Mesenchymal stem cell (in vitro differentiated cells and primary cell): ENCODE measurements around the gene PCDH19.

Experiments used
- DNase-seq: peaks from one replicate; pipeline ENCODE4 v3.0.0-alpha.2; 2013
- H2AFZ ChIP-seq: one replicate; pipeline ENCODE4 v1.6.1; 2013; ENCODE audit warnings: low read depth, mild to moderate bottlenecking, control low read depth, inconsistent platforms, low read length, moderate library complexity
- H2AK5ac ChIP-seq: 2 replicates; pipeline ENCODE4 v1.6.1; 2013; ENCODE audit warnings: low read length, moderate library complexity, mild to moderate bottlenecking, inconsistent platforms; ENCODE audit not compliant: severe bottlenecking
- H2BK120ac ChIP-seq: one replicate; pipeline ENCODE4 v1.6.1; 2013; ENCODE audit warnings: low read depth, mild to moderate bottlenecking, inconsistent platforms, low read length, moderate library complexity
- H2BK12ac ChIP-seq, 2 experiments: one replicate each; pipeline ENCODE4 v1.6.1; 2013; ENCODE audit warnings: inconsistent platforms in 2 of 2, low read length in 2 of 2, mild to moderate bottlenecking in 2 of 2, moderate library complexity in 2 of 2, control low read depth in 1 of 2
- H2BK15ac ChIP-seq: one replicate; pipeline ENCODE4 v1.6.1; 2013; ENCODE audit warnings: mild to moderate bottlenecking, low read depth, inconsistent platforms; ENCODE audit not compliant: poor library complexity, severe bottlenecking
- H2BK5ac ChIP-seq: 2 replicates; pipeline ENCODE4 v1.6.1; 2013; ENCODE audit warnings: low read depth, mild to moderate bottlenecking, low read length, control low read depth, inconsistent platforms; ENCODE audit not compliant: poor library complexity, severe bottlenecking
- H3K14ac ChIP-seq, 2 experiments: one replicate each; pipeline ENCODE4 v1.6.1; 2013; ENCODE audit warnings: inconsistent platforms in 2 of 2, low read length in 2 of 2, control low read depth in 1 of 2, mild to moderate bottlenecking in 1 of 2, moderate library complexity in 1 of 2
- H3K18ac ChIP-seq, 2 experiments: one replicate each; pipeline ENCODE4 v1.6.1; 2013; ENCODE audit warnings: inconsistent platforms in 2 of 2, low read length in 2 of 2, control low read depth in 1 of 2, low read depth in 1 of 2, mild to moderate bottlenecking in 1 of 2
- H3K23ac ChIP-seq, 2 experiments: one replicate each; pipeline ENCODE4 v1.6.1; 2013; ENCODE audit warnings: inconsistent platforms in 2 of 2, low read length in 2 of 2, mild to moderate bottlenecking in 2 of 2, moderate library complexity in 2 of 2, control low read depth in 1 of 2
- H3K27ac ChIP-seq: 2 replicates; pipeline ENCODE4 v1.5.1; 2013; ENCODE audit warnings: mild to moderate bottlenecking, moderate library complexity, low read length, control low read depth, inconsistent platforms; ENCODE audit not compliant: poor library complexity, severe bottlenecking
- H3K27me3 ChIP-seq, 2 experiments: 2 replicates each; pipeline versions ENCODE4 v1.6.1 to v1.7.0; 2013; ENCODE audit warnings: low read length in 2 of 2, mild to moderate bottlenecking in 2 of 2, moderate library complexity in 2 of 2, control low read depth in 1 of 2, inconsistent platforms in 1 of 2; ENCODE audit not compliant: control insufficient read depth in 1 of 2, insufficient read depth in 1 of 2
- H3K36me3 ChIP-seq, 2 experiments: 2 replicates each; pipeline versions ENCODE4 v1.6.1 to v1.7.0; 2013; ENCODE audit warnings: low read length in 2 of 2, control low read depth in 1 of 2, inconsistent platforms in 1 of 2, low read depth in 1 of 2, mild to moderate bottlenecking in 1 of 2; ENCODE audit not compliant: insufficient read depth in 2 of 2, control insufficient read depth in 1 of 2
- H3K4ac ChIP-seq, 2 experiments: one replicate each; pipeline ENCODE4 v1.6.1; 2013; ENCODE audit warnings: inconsistent platforms in 2 of 2, low read length in 2 of 2, mild to moderate bottlenecking in 2 of 2, moderate library complexity in 2 of 2, control low read depth in 1 of 2, low read depth in 1 of 2
- H3K4me1 ChIP-seq: 2 replicates; pipeline ENCODE4 v1.6.1; 2013; ENCODE audit warnings: low read depth, low read length, control low read depth; ENCODE audit not compliant: control insufficient read depth, insufficient read depth
- H3K4me2 ChIP-seq: 2 replicates; pipeline ENCODE4 v1.6.1; 2013; ENCODE audit warnings: low read length, mild to moderate bottlenecking, inconsistent platforms; ENCODE audit not compliant: poor library complexity, severe bottlenecking
- H3K4me3 ChIP-seq, 2 experiments: 2 replicates each; pipeline versions ENCODE4 v1.5.1 to v1.7.0; 2013; ENCODE audit warnings: low read length in 2 of 2, mild to moderate bottlenecking in 2 of 2, control low read depth in 1 of 2, low read depth in 1 of 2; ENCODE audit not compliant: insufficient read depth in 1 of 2
- H3K79me1 ChIP-seq: replicated peaks from 2 replicates; pipeline ENCODE4 v1.6.1; 2013; ENCODE audit warnings: mild to moderate bottlenecking, control low read depth, low read length, inconsistent platforms; ENCODE audit not compliant: poor library complexity, severe bottlenecking
- H3K9ac ChIP-seq: 2 replicates; pipeline ENCODE4 v1.7.0; 2013; ENCODE audit warnings: mild to moderate bottlenecking, low read length, moderate library complexity
- H3K9me3 ChIP-seq: 2 replicates; pipeline ENCODE4 v1.7.0; 2013; ENCODE audit warnings: mild to moderate bottlenecking, low read length; ENCODE audit not compliant: control insufficient read depth
- H4K8ac ChIP-seq: one replicate; pipeline ENCODE4 v1.6.1; 2013; ENCODE audit warnings: inconsistent platforms, mild to moderate bottlenecking, low read length, moderate library complexity
- H4K91ac ChIP-seq: one replicate; pipeline ENCODE4 v1.6.1; 2013; ENCODE audit warnings: mild to moderate bottlenecking, low read length, inconsistent platforms
- WGBS: methylation state at CpG from one replicate; pipeline ENCODE4 v1.1.7; 2013; ENCODE audit warnings: mixed read lengths; 5-methylcytosine and 5-hydroxymethylcytosine counted together

PCDH19 gene

DNA sequence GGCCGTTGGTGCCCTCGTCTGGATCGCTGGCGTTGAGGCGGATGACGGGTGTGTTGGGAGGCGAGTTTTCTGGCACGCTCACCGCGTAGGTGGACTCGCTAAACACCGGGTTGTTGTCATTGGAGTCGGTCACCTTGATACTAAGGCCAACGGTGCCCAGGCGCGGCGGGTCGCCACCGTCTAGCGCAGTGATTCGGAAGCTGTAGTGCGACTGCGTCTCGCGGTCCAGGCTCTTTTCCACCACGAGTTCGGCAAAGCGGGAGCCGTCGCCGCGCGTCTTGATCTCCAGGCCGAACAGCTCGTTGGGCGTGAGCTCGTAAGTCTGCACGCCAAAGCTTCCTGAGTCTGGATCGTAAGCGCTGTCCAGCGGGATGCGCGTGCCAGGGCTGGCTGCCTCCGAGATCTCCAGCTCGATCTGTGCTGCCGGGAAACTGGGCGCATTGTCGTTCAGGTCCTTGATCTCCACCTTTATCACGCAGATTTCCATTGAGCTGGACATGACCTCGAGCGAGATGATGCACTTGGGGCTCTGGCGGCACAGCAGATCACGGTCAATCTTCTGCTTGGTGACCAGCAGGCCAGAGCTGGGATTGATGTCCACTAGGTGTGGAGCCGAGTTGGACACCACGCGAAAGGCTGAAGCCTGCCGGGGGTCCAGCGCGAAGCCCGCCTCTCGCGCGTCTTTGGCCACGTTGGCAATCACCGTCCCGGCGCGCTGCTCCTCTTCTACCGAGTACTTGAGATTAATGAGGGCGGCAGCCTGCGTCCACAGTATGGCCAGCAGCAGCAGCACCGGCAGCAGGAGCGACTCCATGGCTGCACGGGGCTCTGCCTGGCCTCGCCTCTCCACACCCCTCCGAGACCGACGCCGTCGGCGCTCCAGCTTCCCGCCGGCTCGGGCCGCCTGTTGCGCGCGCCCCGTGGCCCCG is 2.0 kb downstream of the PCDH19 start:
- Histone ChIP-seq H2BK12ac (no peak overlapping the region), H3K14ac (no peak overlapping the region), H2BK5ac (no peak overlapping the region), H2AFZ (no peak overlapping the region), H3K79me1 (no peaks in the 10 kb centered on the region), H3K23ac (no peak overlapping the region), H3K9ac (no peak overlapping the region), H2AK5ac (no peak overlapping the region), H3K4me3 (no peak overlapping the region), H3K27me3 (peaks cover 59 to 81% of the 10 kb centered on the region in 2 experiments), H2BK15ac (no peak overlapping the region), H3K4ac (no peak overlapping the region), H3K4me2 (no peak overlapping the region), H4K91ac (no peak overlapping the region), H4K8ac (no peak overlapping the region), H3K18ac (no peak overlapping the region), H3K9me3 (peaks cover 8% of the 10 kb centered on the region), H3K27ac (no peak overlapping the region), H2BK120ac (no peak overlapping the region), H3K36me3 (no peaks in the 10 kb centered on the region), H3K4me1 (peaks cover 10% of the 10 kb centered on the region)
- WGBS: 4% methylated on average over 53 of the region's 90 CpGs
- no peak for DNase-seq

DNA sequence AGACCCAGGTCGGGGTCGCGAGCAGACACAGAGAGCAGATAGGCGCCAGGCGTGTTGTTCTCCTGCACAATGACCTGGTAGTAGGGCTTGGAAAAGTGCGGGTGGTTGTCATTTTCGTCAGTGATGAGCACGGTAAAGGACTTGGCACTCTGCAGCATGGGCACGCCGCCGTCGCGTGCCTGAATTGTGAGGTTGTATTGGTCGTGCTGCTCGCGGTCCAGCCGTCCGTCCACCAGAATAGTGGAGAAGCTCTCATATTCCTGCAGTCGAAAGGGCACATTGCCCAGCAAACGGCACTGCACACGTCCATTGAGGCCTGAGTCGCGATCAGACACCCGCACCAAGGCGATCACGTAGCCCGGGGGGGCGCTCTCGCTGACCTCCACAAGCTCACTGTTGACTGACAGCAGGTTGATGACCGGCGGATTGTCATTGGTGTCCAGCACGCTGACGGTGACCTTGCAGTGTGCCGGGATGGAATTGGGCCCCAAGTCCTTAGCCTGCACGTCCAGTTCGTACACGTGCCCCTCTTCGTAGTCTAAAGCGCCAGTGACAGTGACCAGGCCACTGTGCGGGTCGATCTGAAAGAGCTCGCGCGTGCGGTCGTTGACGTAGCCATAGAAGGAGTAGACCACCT is 2.8 kb downstream of the PCDH19 start:
- Histone ChIP-seq H3K4ac (no peak overlapping the region), H3K27me3 (peaks cover 51 to 81% of the 10 kb centered on the region in 2 experiments), H2BK5ac (no peak overlapping the region), H4K8ac (no peak overlapping the region), H3K9ac (no peak overlapping the region), H3K14ac (no peak overlapping the region), H2BK12ac (no peak overlapping the region), H2AFZ (no peak overlapping the region), H3K4me1 (peaks cover 10% of the 10 kb centered on the region), H2BK120ac (no peak overlapping the region), H3K4me2 (no peak overlapping the region), H3K18ac (no peak overlapping the region), H4K91ac (no peak overlapping the region), H2AK5ac (no peak overlapping the region), H3K79me1 (no peaks in the 10 kb centered on the region), H2BK15ac (no peak overlapping the region), H3K36me3 (no peaks in the 10 kb centered on the region), H3K9me3 (peaks cover 8% of the 10 kb centered on the region), H3K27ac (no peak overlapping the region), H3K4me3 (no peak overlapping the region), H3K23ac (no peak overlapping the region)
- no peak for DNase-seq
- WGBS: 24% methylated on average over 46 of the region's 47 CpGs

DNA sequence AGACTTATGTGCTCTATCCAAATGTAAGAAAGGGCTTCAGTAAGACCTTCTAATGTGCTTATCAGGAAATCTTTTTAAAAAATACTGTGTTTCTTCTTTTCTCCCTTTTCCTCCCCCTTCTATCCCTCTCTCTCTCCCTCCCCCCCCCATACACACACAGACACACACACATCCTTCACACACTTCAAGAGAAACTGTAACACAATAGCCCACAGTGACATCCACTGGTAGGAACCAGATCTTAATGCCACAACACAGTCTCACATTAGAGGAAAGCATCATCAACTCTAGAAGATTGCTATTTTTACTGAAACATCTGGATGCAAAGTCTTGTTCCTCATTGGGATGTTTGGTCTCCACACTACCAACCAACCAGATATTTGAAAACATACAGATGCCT is 4.6 kb downstream of the PCDH19 start:
- Histone ChIP-seq H3K23ac (no peak overlapping the region), H2BK5ac (no peak overlapping the region), H2BK15ac (no peak overlapping the region), H2BK12ac (no peak overlapping the region), H3K79me1 (no peaks in the 10 kb centered on the region), H2AFZ (no peak overlapping the region), H3K9me3 (peaks cover 8% of the 10 kb centered on the region), H3K4me3 (no peak overlapping the region), H3K36me3 (no peaks in the 10 kb centered on the region), H2AK5ac (no peak overlapping the region), H3K27me3 (peaks cover 35 to 70% of the 10 kb centered on the region in 2 experiments), H3K14ac (no peak overlapping the region), H3K4ac (no peak overlapping the region), H3K27ac (no peak overlapping the region), H3K4me2 (no peak overlapping the region), H2BK120ac (no peak overlapping the region), H3K4me1 (peaks cover 7% of the 10 kb centered on the region), H4K8ac (no peak overlapping the region), H3K18ac (no peak overlapping the region), H4K91ac (no peak overlapping the region), H3K9ac (no peak overlapping the region)
- no peak for DNase-seq

DNA sequence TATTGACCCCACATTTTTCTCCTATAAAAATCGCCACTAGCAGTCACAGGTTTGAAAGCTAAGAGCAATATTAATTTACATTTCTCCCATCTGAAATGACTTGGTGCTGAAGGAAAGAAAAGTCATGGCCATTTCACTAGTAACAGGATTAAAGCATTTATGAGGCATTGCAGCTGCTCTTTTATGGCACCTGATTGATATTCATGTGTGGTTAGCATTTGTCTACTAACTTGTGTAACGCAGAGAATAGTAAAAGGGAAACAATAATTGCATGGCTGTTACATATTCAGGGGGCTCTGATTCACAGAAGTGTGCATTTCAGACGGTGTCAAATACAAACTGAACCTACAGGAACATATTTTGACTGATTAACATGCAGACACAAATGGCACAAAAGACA is 5.2 kb downstream of the PCDH19 start:
- Histone ChIP-seq H3K14ac (no peak overlapping the region), H2AFZ (no peak overlapping the region), H4K91ac (no peak overlapping the region), H3K27me3 (peaks cover 35 to 70% of the 10 kb centered on the region in 2 experiments), H3K4me2 (no peak overlapping the region), H3K4me1 (peaks cover 4% of the 10 kb centered on the region), H3K79me1 (no peaks in the 10 kb centered on the region), H3K9me3 (peaks cover 8% of the 10 kb centered on the region), H4K8ac (no peak overlapping the region), H2BK15ac (no peak overlapping the region), H3K23ac (no peak overlapping the region), H3K36me3 (no peaks in the 10 kb centered on the region), H3K18ac (no peak overlapping the region), H3K4ac (no peak overlapping the region), H2AK5ac (no peak overlapping the region), H3K4me3 (no peak overlapping the region), H3K9ac (no peak overlapping the region), H2BK5ac (no peak overlapping the region), H2BK120ac (no peak overlapping the region), H3K27ac (no peak overlapping the region), H2BK12ac (no peak overlapping the region)
- WGBS: 33% methylated on average over 1 of the region's 3 CpGs
- no peak for DNase-seq
